Lung (tissue), 12 donors: ENCODE data around the gene LCE5A. TPM values are rescaled to one million over a fixed set of nuclear protein-coding genes. Genes with fewer than 3 reads are reported as not detected.

Source experiments
- ATAC-seq: fragments of 200-7000 bp; cut with Tn5 transposase; one replicate; pipeline ENCODE4 v1.9.1; 2020; ENCODE audit warnings: moderate number of reproducible peaks; ENCODE audit not compliant: insufficient read depth, low FRiP score
- DNase-seq, 3 donors: peaks; one replicate each; pipeline ENCODE4 v3.0.0-alpha.2; 2013 to 2017
- H3K27ac ChIP-seq, 2 donors: one replicate each; pipeline ENCODE4 v1.5.1; 2013; ENCODE audit warnings: mild to moderate bottlenecking in 2 of 2, moderate library complexity in 2 of 2, control low read depth in 1 of 2, inconsistent platforms in 1 of 2, low read depth in 1 of 2, low read length in 1 of 2
- H3K27me3 ChIP-seq, 3 donors: one replicate each; pipeline ENCODE4 v1.5.1; 2013; ENCODE audit warnings: low read length in 2 of 3; ENCODE audit not compliant: control insufficient read depth in 3 of 3, insufficient read depth in 3 of 3
- H3K36me3 ChIP-seq, 4 donors: one replicate each; pipeline ENCODE4 v1.5.1; 2013; ENCODE audit warnings: low read length in 4 of 4, mild to moderate bottlenecking in 1 of 4, moderate library complexity in 1 of 4; ENCODE audit not compliant: control insufficient read depth in 4 of 4, insufficient read depth in 4 of 4
- H3K4me1 ChIP-seq, 5 donors: one replicate each; pipeline ENCODE4 v1.5.1; 2013; ENCODE audit warnings: low read length in 5 of 5, mild to moderate bottlenecking in 2 of 5, moderate library complexity in 1 of 5; ENCODE audit not compliant: control insufficient read depth in 5 of 5, insufficient read depth in 5 of 5
- H3K4me3 ChIP-seq: one replicate; pipeline ENCODE4 v1.5.1; 2013; ENCODE audit warnings: mild to moderate bottlenecking, control low read depth, moderate library complexity
- H3K9ac ChIP-seq, 2 donors: one replicate each; pipeline ENCODE4 v1.5.1; 2013; ENCODE audit warnings: low read length in 2 of 2, control low read depth in 1 of 2; ENCODE audit not compliant: insufficient read depth in 1 of 2
- H3K9me3 ChIP-seq, 4 donors: one replicate each; pipeline ENCODE4 v1.5.1; 2013; ENCODE audit warnings: low read length in 3 of 4, mild to moderate bottlenecking in 1 of 4, moderate library complexity in 1 of 4; ENCODE audit not compliant: control insufficient read depth in 4 of 4, insufficient read depth in 3 of 4
- CTCF ChIP-seq: IDR thresholded peaks from 2 replicates; pipeline ENCODE4 v1.5.1; 2012; ENCODE audit warnings: mild to moderate bottlenecking; ENCODE audit errors: control extremely low read depth, extremely low read depth
- WGBS, 2 donors: extraction: QIAGEN DNeasy Blood & Tissue Kit; methylation state at CpG; one replicate each; pipeline ENCODE4 v1.1.7; 2013; 5-methylcytosine and 5-hydroxymethylcytosine counted together
- polyA plus RNA-seq, 2 donors: library from polyadenylated mRNA; stranded (reverse); fragments of 200-250 nt; gene quantifications; one replicate each; pipeline ENCODE4 v1.2.1, GENCODE V29; 2013
- total RNA-seq, 2 donors: library from RNA; depleted of rRNA in 1 of 2; stranded (reverse); fragments of >200 nt in 1 of 2; gene quantifications; one replicate each; pipeline ENCODE4 v1.2.1, GENCODE V29; 2014 to 2021
- donor health status: control.
- donor health status: control.
- donor health status: Bipolar disorder and iron deficiency.
- donor health status: healthy.
- donor health status: DM: yes; HTN: yes; CAD: no.

LCE5A gene
- total and polyA plus RNA-seq, 4 donors = 0.07 TPM; not detected in 3

DNA sequence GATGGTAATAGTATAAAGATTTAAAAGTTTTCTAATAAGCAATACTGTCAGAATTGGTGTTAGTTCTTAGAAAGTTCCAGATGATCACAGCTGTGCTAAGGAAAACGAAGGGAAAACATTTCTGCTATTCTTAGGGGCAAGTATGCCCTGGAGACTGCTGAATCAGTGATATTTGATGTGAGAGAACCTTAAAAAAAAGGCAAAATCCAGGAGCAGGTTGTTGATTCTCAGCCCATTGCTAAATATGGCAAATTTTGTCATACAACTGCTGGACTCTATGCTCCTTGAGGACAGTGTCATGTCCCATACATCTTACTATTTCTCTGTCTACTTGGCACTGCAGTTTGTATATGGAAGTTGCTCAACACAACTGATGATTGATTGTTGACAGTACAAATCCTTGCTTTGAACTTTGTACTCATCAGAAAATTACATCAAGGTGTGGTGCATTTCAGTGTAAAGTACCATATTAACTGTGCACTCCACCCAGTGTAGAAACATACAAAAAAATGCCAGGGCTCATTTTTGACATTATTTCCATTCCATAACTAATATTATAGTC is 14.6 kb downstream of the LCE5A start:
- ATAC-seq = no peak
- Histone ChIP-seq H3K9ac (no peak overlapping the region), H3K27me3 (no peaks in the 10 kb centered on the region), H3K27ac (no peak overlapping the region), H3K4me3 (no peak overlapping the region), H3K36me3 (no peaks in the 10 kb centered on the region), H3K4me1 (no peaks in the 10 kb centered on the region), H3K9me3 (peaks cover 0 to 4% (median 0%) of the 10 kb centered on the region in 4 donors)
- TF ChIP-seq CTCF = no peak
- WGBS, 2 donors = 28 to 53% methylated on average over 1 of the region's 1 CpG
- DNase-seq = no peak

DNA sequence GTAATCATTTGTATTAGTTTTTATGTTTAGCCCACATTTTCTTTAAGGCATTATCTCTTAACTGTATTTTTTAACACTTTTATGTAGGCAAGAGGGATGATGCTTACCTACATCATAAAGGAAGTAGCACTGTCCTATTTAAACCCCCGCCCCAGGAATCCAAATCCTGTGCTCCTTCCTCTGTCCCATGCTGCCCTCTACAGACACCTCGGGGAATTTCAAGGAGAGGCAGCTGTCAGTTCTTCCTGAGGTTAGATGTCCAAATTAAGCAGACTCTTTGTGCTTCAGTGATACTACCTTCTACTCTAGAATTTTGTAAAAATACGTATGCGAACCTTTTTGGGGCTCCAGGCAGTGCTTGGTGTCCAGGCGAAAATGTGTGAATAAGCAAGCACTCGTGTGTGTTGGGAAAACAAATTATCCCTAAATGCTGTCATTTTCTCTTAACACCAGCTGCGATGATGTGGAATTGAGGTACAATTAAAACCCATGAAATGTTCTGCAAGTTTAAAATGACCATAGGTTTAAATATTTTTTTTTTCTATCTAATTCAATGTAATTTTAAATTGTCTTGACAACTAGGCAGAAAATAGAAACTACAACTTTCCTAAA is 22.8 kb downstream of the LCE5A start:
- no peaks in the 10 kb centered on the region for H3K9me3 ChIP-seq
- peak in 1 of 3 donors; percentile 4 for DNase-seq
- H3K36me3 ChIP-seq = no peaks in the 10 kb centered on the region
- H3K4me1 ChIP-seq = no peaks in the 10 kb centered on the region
- H3K27me3 ChIP-seq = no peaks in the 10 kb centered on the region
- no peak overlapping the region for H3K4me3 ChIP-seq
- no peak overlapping the region for H3K9ac ChIP-seq
- ATAC-seq = no peak
- 25 to 26% methylated on average over 7 of the region's 7 CpGs for WGBS, 2 donors
- H3K27ac ChIP-seq = no peak overlapping the region
- no peak for TF ChIP-seq CTCF

DNA sequence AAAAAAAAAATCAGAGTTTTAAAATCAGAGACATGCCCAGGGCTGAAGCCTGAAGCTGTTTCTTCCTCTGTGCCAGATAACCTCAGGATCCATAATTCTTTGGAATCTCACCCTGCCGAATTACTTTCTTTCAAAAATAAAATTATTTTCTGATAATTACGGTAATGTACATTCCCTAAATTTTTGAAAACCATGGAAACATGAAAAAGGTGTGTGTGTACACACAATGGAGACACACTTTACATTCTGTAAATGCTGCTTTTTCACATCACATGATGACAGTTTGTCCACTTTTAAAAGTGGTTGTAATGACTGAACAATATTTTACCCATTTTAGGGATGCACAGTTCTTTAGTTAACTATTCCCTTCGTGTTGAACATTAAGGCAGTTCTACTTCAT is 25.2 kb downstream of the LCE5A start:
- H3K4me1 ChIP-seq = no peaks in the 10 kb centered on the region
- H3K27me3 ChIP-seq = no peaks in the 10 kb centered on the region
- no peak overlapping the region for H3K9ac ChIP-seq
- TF ChIP-seq CTCF = no peak
- no peak for ATAC-seq
- no peaks in the 10 kb centered on the region for H3K36me3 ChIP-seq
- 73 to 74% methylated on average over 3 of the region's 3 CpGs for WGBS, 2 donors
- no peak overlapping the region for H3K4me3 ChIP-seq
- DNase-seq = no peak
- no peaks in the 10 kb centered on the region for H3K9me3 ChIP-seq
- no peak overlapping the region for H3K27ac ChIP-seq

DNA sequence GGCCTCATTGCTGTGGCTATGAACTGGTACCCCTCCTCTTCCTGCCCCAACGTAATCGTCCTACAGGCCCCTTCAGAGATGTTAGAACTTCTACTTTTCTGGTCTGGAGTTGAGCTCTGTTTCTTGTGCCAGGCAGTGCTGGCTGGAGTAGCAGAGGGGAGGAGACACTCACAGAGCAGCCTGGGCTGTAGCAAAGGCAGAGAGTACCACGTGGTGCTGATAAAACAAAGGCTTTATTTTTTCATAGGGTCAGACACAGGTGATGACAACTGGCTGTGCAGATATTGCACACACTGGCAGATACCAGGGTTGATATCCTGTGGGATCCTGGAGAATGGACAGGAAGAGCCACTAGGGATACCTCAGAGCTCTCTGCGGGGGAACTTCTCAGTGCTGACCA is 26.9 kb downstream of the LCE5A start:
- Histone ChIP-seq H3K4me3 (no peak overlapping the region), H3K36me3 (no peaks in the 10 kb centered on the region), H3K27ac (no peak overlapping the region), H3K27me3 (no peaks in the 10 kb centered on the region), H3K4me1 (no peaks in the 10 kb centered on the region), H3K9ac (no peak overlapping the region), H3K9me3 (no peaks in the 10 kb centered on the region)
- DNase-seq (no peak), ATAC-seq (no peak)
- WGBS, 2 donors = 37 to 43% methylated on average over 4 of the region's 4 CpGs
- no peak for TF ChIP-seq CTCF
